ENCODE results near the gene RASSF3. TPM values are rescaled to one million over a fixed set of nuclear protein-coding genes. Genes with fewer than 3 reads are reported as not detected.

RASSF3 gene
- total RNA-seq, 4 donors from 2014 or later = 14.7 to 18.3 (median 16.7) TPM

- Histone ChIP-seq H3K9me3 (no peaks in the 10 kb centered on the region), H3K27me3 (no peaks in the 10 kb centered on the region), H3K4me1 (no peaks in the 10 kb centered on the region), H3K4me3 (no peak overlapping the region), H3K27ac (no peak overlapping the region), H3K36me3 (peaks cover 2 to 93% (median 26%) of the 10 kb centered on the region in 3 donors)
- DNase-seq (ENCODE audit: low spot score in 2 of 2) = no peak
- WGBS, 2 donors = 85 to 92% methylated on average over 4 of the region's 4 CpGs
- TF ChIP-seq EP300 (IDR thresholded peaks at IDR 0.05) (no peak), CTCF (IDR thresholded peaks at IDR 0.05) (no peak), POLR2A (IDR thresholded peaks at IDR 0.05) (no peak)
Observed at GRCh38 chr12:64716371-64716770, 106.1 kb downstream of the RASSF3 start.

DNA sequence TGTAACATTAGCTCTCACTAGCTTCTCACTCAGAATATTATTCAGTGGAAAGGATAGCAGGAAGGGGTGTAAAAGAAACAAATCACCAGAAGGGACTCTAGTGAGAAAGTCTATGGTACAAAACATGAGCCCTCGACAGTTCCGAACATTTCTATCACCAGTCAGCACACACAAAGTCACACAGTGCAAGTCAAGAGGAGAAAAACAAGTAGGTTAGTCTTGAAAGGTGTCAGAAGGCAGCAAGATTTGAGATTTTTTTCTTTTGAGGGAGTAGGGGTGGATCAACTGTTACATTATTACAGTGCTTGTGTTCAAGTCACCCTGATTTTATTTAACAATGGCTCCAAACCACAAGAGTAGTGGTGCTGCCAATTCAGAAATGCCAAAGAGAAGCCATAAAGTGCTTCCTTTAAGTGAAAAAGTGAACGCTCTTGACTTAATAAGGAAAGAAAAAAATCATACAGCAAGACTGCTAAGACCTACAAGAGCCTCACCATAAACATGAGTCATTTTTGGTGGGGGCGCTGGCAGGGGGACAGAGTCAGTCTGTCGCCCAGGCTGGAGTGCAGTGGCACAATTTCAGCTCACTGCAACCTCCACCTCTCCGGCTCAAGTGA is 106.7 kb downstream of the RASSF3 start:
- DNase-seq (ENCODE audit: low spot score in 2 of 2) = no peak
- H3K27ac ChIP-seq = no peak overlapping the region
- H3K4me3 ChIP-seq = no peak overlapping the region
- H3K36me3 ChIP-seq = peaks cover 2 to 93% (median 31%) of the 10 kb centered on the region in 3 donors
- no peaks in the 10 kb centered on the region for H3K4me1 ChIP-seq
- no peaks in the 10 kb centered on the region for H3K9me3 ChIP-seq
- H3K27me3 ChIP-seq = no peaks in the 10 kb centered on the region
- WGBS, 2 donors = 93 to 96% methylated on average over 6 of the region's 6 CpGs
- TF ChIP-seq EP300 (IDR thresholded peaks at IDR 0.05) (no peak), CTCF (IDR thresholded peaks at IDR 0.05) (no peak), POLR2A (IDR thresholded peaks at IDR 0.05) (no peak)

- Histone ChIP-seq H3K9me3 (no peaks in the 10 kb centered on the region), H3K36me3 (peaks cover 2 to 100% (median 34%) of the 10 kb centered on the region in 3 donors), H3K4me3 (no peak overlapping the region), H3K27me3 (no peaks in the 10 kb centered on the region), H3K4me1 (no peaks in the 10 kb centered on the region), H3K27ac (no peak overlapping the region)
- no peak for TF ChIP-seq CTCF (IDR thresholded peaks at IDR 0.05)
- DNase-seq (ENCODE audit: low spot score in 2 of 2) = no peak
- WGBS, 2 donors = 68 to 74% methylated on average over 1 of the region's 1 CpG
Observed at GRCh38 chr12:64718649-64719048, 108.4 kb downstream of the RASSF3 start.

DNA sequence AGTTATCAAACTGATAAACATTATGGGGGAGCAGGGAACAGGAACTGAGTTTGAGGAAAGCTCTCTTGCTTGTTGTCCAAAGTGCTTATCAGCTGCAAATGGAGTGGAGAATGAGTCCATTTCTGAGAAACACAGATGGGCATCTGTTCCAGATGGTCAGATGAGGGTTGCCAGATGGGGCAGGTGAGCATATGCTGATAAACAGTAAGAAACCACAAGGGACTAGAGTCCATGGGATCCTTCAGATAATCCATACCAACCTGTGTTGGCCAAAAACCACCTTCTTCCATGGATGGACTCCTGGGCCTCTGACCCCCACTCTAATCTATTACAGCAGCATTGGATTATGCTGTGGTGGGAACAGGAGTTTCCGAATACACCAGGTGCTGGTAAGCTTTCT is 110.6 kb downstream of the RASSF3 start:
- Histone ChIP-seq H3K4me1 (no peaks in the 10 kb centered on the region), H3K27me3 (no peaks in the 10 kb centered on the region), H3K36me3 (peaks cover 0 to 98% (median 30%) of the 10 kb centered on the region in 3 donors), H3K9me3 (no peaks in the 10 kb centered on the region), H3K4me3 (no peak overlapping the region), H3K27ac (no peak overlapping the region)
- WGBS, 2 donors = 90 to 100% methylated on average over 1 of the region's 1 CpG
- TF ChIP-seq EP300 (IDR thresholded peaks at IDR 0.05) (no peak), POLR2A (IDR thresholded peaks at IDR 0.05) (no peak), CTCF (IDR thresholded peaks at IDR 0.05) (no peak)
- no peak for DNase-seq (ENCODE audit: low spot score in 2 of 2)

GRCh38 chr12:64722835-64723234 is 112.5 kb downstream of the RASSF3 start:
- H3K27ac ChIP-seq = no peak overlapping the region
- H3K36me3 ChIP-seq = peaks cover 0 to 98% (median 31%) of the 10 kb centered on the region in 3 donors
- no peaks in the 10 kb centered on the region for H3K27me3 ChIP-seq
- 93 to 96% methylated on average over 4 of the region's 4 CpGs for WGBS, 2 donors
- DNase-seq (ENCODE audit: low spot score in 2 of 2) = no peak
- no peaks in the 10 kb centered on the region for H3K4me1 ChIP-seq
- TF ChIP-seq POLR2A (IDR thresholded peaks at IDR 0.05) (no peak), EP300 (IDR thresholded peaks at IDR 0.05) (no peak), CTCF (IDR thresholded peaks at IDR 0.05) (no peak)
- H3K4me3 ChIP-seq = no peak overlapping the region
- no peaks in the 10 kb centered on the region for H3K9me3 ChIP-seq
